ENCODE data around the gene IQGAP2. TPM values are rescaled to one million over a fixed set of nuclear protein-coding genes. Genes with fewer than 3 reads are reported as not detected.

The IQGAP2 gene
- polyA plus RNA-seq, 1 donor (not counting 4 experiments of a cell fraction or from before 2014, with no cell fraction given) = 0.14 TPM

GRCh38 chr5:76500633-76501393, 97.7 kb downstream of the IQGAP2 start:
- H4K20me1 ChIP-seq (ENCODE audit: control insufficient read depth, extremely low read depth, insufficient read depth, low read length) = no peaks in the 10 kb centered on the region
- no peak overlapping the region for H2AFZ ChIP-seq (ENCODE audit: control insufficient read depth, low read length)
- H3K4me3 ChIP-seq (ENCODE audit: control insufficient read depth in 2 of 3, extremely low read depth in 1 of 3, insufficient read depth in 2 of 3, low read depth in 1 of 3, low read length in 3 of 3) = no peak overlapping the region
- dilution Hi-C loops (cut with MboI; ENCODE audit: extremely low pct_ligation_motif_present, low sequenced_read_pairs) = no loop called here
- no peak overlapping the region for H3K27ac ChIP-seq (ENCODE audit: control insufficient read depth, insufficient read depth, low read length)
- DNase-seq (ENCODE audit: low read depth, low spot score) = no peak
- H3K4me1 ChIP-seq (ENCODE audit: control insufficient read depth, extremely low read depth, insufficient read depth, low read length) = no peaks in the 10 kb centered on the region
- FAIRE-seq = no peak
- H3K9me1 ChIP-seq (ENCODE audit: control insufficient read depth, extremely low read depth, insufficient read depth, low read length) = no peaks in the 10 kb centered on the region
- no peaks in the 10 kb centered on the region for H3K79me2 ChIP-seq (ENCODE audit: control insufficient read depth, insufficient read depth, low read length)
- no peak overlapping the region for H3K9ac ChIP-seq (ENCODE audit: control insufficient read depth, extremely low read depth, insufficient read depth, low read length)
- no peak overlapping the region for H3K4me2 ChIP-seq (ENCODE audit: control insufficient read depth, extremely low read depth, insufficient read depth, low read depth, low read length)
- no peaks in the 10 kb centered on the region for H3K9me3 ChIP-seq (ENCODE audit: control insufficient read depth, low read depth, low read length)
- no peaks in the 10 kb centered on the region for H3K36me3 ChIP-seq (ENCODE audit: control insufficient read depth in 2 of 2, extremely low read depth in 1 of 2, insufficient read depth in 2 of 2, low read length in 2 of 2)
- no peaks in the 10 kb centered on the region for H3K27me3 ChIP-seq (ENCODE audit: control insufficient read depth, extremely low read depth, insufficient read depth, low read length)
- TF ChIP-seq CTCF (optimal IDR thresholded peaks at IDR 0.05 in 1 of 3, IDR thresholded peaks at IDR 0.05 in 1 of 3, conservative IDR thresholded peaks at IDR 0.05 in 1 of 3; ENCODE audit: extremely low read depth in 1 of 3, insufficient read depth in 2 of 3, low read length in 3 of 3) (no peak), EZH2 (IDR thresholded peaks at IDR 0.05; ENCODE audit: low read length) (no peak)

GRCh38 chr5:76503929-76504328, 100.8 kb downstream of the IQGAP2 start:
- FAIRE-seq = no peak
- H3K27me3 ChIP-seq (ENCODE audit: control insufficient read depth, extremely low read depth, insufficient read depth, low read length) = peaks cover 4% of the 10 kb centered on the region
- H2AFZ ChIP-seq (ENCODE audit: control insufficient read depth, low read length) = no peak overlapping the region

More at GRCh38 chr5:76503929-76504328, 100.8 kb downstream of the IQGAP2 start:
- dilution Hi-C loops (cut with MboI; ENCODE audit: extremely low pct_ligation_motif_present, low sequenced_read_pairs) = no loop called here
- Histone ChIP-seq H3K9me1 (ENCODE audit: control insufficient read depth, extremely low read depth, insufficient read depth, low read length) (no peaks in the 10 kb centered on the region), H3K4me2 (ENCODE audit: control insufficient read depth, extremely low read depth, insufficient read depth, low read depth, low read length) (no peak overlapping the region), H3K79me2 (ENCODE audit: control insufficient read depth, insufficient read depth, low read length) (no peaks in the 10 kb centered on the region), H3K27ac (ENCODE audit: control insufficient read depth, insufficient read depth, low read length) (no peak overlapping the region), H3K9ac (ENCODE audit: control insufficient read depth, extremely low read depth, insufficient read depth, low read length) (no peak overlapping the region), H3K9me3 (ENCODE audit: control insufficient read depth, low read depth, low read length) (no peaks in the 10 kb centered on the region), H3K4me1 (ENCODE audit: control insufficient read depth, extremely low read depth, insufficient read depth, low read length) (no peaks in the 10 kb centered on the region), H3K4me3 (ENCODE audit: control insufficient read depth in 2 of 3, extremely low read depth in 1 of 3, insufficient read depth in 2 of 3, low read depth in 1 of 3, low read length in 3 of 3) (no peak overlapping the region), H4K20me1 (ENCODE audit: control insufficient read depth, extremely low read depth, insufficient read depth, low read length) (no peaks in the 10 kb centered on the region), H3K36me3 (ENCODE audit: control insufficient read depth in 2 of 2, extremely low read depth in 1 of 2, insufficient read depth in 2 of 2, low read length in 2 of 2) (no peaks in the 10 kb centered on the region)
- DNase-seq (ENCODE audit: low read depth, low spot score) = no peak
- TF ChIP-seq CTCF (optimal IDR thresholded peaks at IDR 0.05 in 1 of 3, IDR thresholded peaks at IDR 0.05 in 1 of 3, conservative IDR thresholded peaks at IDR 0.05 in 1 of 3; ENCODE audit: extremely low read depth in 1 of 3, insufficient read depth in 2 of 3, low read length in 3 of 3) = no peak
- no peak for TF ChIP-seq EZH2 (IDR thresholded peaks at IDR 0.05; ENCODE audit: low read length)

Data from keratinocyte (primary cell).